Natural killer cell (primary cell): ENCODE results near the gene FGF21. TPM values are rescaled to one million over a fixed set of nuclear protein-coding genes. Genes with fewer than 3 reads are reported as not detected.
"Not testable (repeated sequence)": the region's sequence is repeated elsewhere in the genome, so short reads cannot be mapped to it uniquely, and the experiment has no call there.

Experiments
- ATAC-seq, 3 donors: fragments of 150-1000 bp in 2 of 3; fragments of 200-7000 bp in 1 of 3; cut with Tn5 transposase; 1 replicate in 1 of 3; 2 replicates in 2 of 3; pipeline ENCODE4 v1.10.0; 2021; ENCODE audit warnings: mild to moderate bottlenecking in 2 of 3, moderate library complexity in 2 of 3
- DNase-seq, 2 donors: peaks; one replicate each; pipeline versions ENCODE4 v3.0.0 to v3.0.0-alpha.2; 2013 to 2021; ENCODE audit warnings: mixed read lengths in 1 of 2
- H3K27ac ChIP-seq: one replicate; pipeline ENCODE4 v1.5.1; 2013; ENCODE audit warnings: mild to moderate bottlenecking, low read length
- H3K27me3 ChIP-seq: one replicate; pipeline ENCODE4 v1.6.1; 2013; ENCODE audit warnings: low read length; ENCODE audit not compliant: control insufficient read depth, insufficient read depth
- H3K36me3 ChIP-seq: one replicate; pipeline ENCODE4 v1.6.1; 2013; ENCODE audit warnings: low read length; ENCODE audit not compliant: control insufficient read depth, insufficient read depth
- H3K4me1 ChIP-seq: one replicate; pipeline ENCODE4 v1.6.1; 2013; ENCODE audit warnings: low read length; ENCODE audit not compliant: control insufficient read depth, insufficient read depth
- H3K4me3 ChIP-seq: one replicate; pipeline ENCODE4 v1.5.1; 2013; ENCODE audit warnings: low read length
- H3K9me3 ChIP-seq: one replicate; pipeline ENCODE4 v1.6.1; 2013; ENCODE audit warnings: low read length; ENCODE audit not compliant: control insufficient read depth, insufficient read depth
- H3K27ac Mint-ChIP-seq, 2 donors: one replicate each; pipeline ENCODE4 v1.8.0; 2022; ENCODE audit warnings: mild to moderate bottlenecking in 2 of 2, mixed read lengths in 2 of 2, moderate library complexity in 1 of 2
- H3K27me3 Mint-ChIP-seq, 2 donors: one replicate each; pipeline ENCODE4 v1.8.0; 2022; ENCODE audit warnings: low read depth in 2 of 2, mixed read lengths in 2 of 2
- H3K36me3 Mint-ChIP-seq: one replicate; pipeline ENCODE4 v1.8.0; 2022; ENCODE audit warnings: mixed read lengths
- H3K4me1 Mint-ChIP-seq, 2 donors: one replicate each; pipeline ENCODE4 v1.8.0; 2022; ENCODE audit warnings: mixed read lengths in 2 of 2
- H3K4me3 Mint-ChIP-seq: one replicate; pipeline ENCODE4 v1.8.0; 2022; ENCODE audit warnings: mild to moderate bottlenecking, moderate library complexity, mixed read lengths
- H3K9me3 Mint-ChIP-seq, 2 donors: one replicate each; pipeline ENCODE4 v1.8.0; 2022; ENCODE audit warnings: mixed read lengths in 2 of 2
- CTCF ChIP-seq: fragments of 200-600 bp; IDR thresholded peaks from one replicate; pipeline ENCODE4 v1.8.0; 2022; ENCODE audit warnings: antibody characterized with exemption
- WGBS: methylation state at CpG from one replicate; pipeline ENCODE4 v1.1.7; 2013; ENCODE audit warnings: missing lambda C conversion rate; ENCODE audit not compliant: insufficient coverage; 5-methylcytosine and 5-hydroxymethylcytosine counted together
- intact Hi-C: fragments of 100-400 bp; cut with micrococcal nuclease; formaldehyde crosslinking; loops from one replicate; pipeline ENCODE4 v1.14.2; 2022
- total RNA-seq, 4 donors: library from RNA; stranded (reverse); fragments of 120-200 nt in 1 of 4; gene quantifications; one replicate each; pipeline versions ENCODE4 v1.2.3 to v1.2.4, GENCODE V29; 2013 to 2022

FGF21 gene
- total RNA-seq, 3 donors from 2014 or later (not counting 1 experiment from before 2014, with no cell fraction given) = not detected

- Mint-ChIP-seq H3K27ac (no peak overlapping the region), H3K36me3 (no peaks in the 10 kb centered on the region), H3K4me3 (no peak overlapping the region), H3K4me1 (peaks cover 3 to 29% of the 10 kb centered on the region in 2 donors), H3K27me3 (no peaks in the 10 kb centered on the region), H3K9me3 (no peaks in the 10 kb centered on the region)
- H3K36me3 ChIP-seq = no peaks in the 10 kb centered on the region
- ATAC-seq (no peak), DNase-seq (no peak)
- no peaks in the 10 kb centered on the region for H3K27me3 ChIP-seq
- no peak overlapping the region for H3K27ac ChIP-seq
- no peak overlapping the region for H3K4me3 ChIP-seq
- TF ChIP-seq CTCF = no peak
- no peaks in the 10 kb centered on the region for H3K9me3 ChIP-seq
- intact Hi-C loops = no loop called here
- WGBS = 94% methylated on average over 19 of the region's 19 CpGs
- H3K4me1 ChIP-seq = peaks cover 27% of the 10 kb centered on the region
Observed at GRCh38 chr19:48715681-48716171, 39.6 kb upstream of the FGF21 start.

GRCh38 chr19:48716562-48717291, 38.6 kb upstream of the FGF21 start:
- Mint-ChIP-seq H3K36me3 (no peaks in the 10 kb centered on the region), H3K27ac (no peak overlapping the region), H3K4me1 (peaks cover 9 to 35% of the 10 kb centered on the region in 2 donors), H3K27me3 (no peaks in the 10 kb centered on the region), H3K9me3 (no peaks in the 10 kb centered on the region), H3K4me3 (peak overlapping the region; percentile 49)
- Histone ChIP-seq H3K27me3 (no peaks in the 10 kb centered on the region), H3K36me3 (no peaks in the 10 kb centered on the region), H3K4me1 (peaks cover 37% of the 10 kb centered on the region), H3K27ac (no peak overlapping the region), H3K4me3 (no peak overlapping the region), H3K9me3 (no peaks in the 10 kb centered on the region)
- ATAC-seq (no peak), DNase-seq (no peak)
- WGBS = 73% methylated on average over 24 of the region's 24 CpGs
- intact Hi-C loops = no loop called here
- no peak for TF ChIP-seq CTCF

- H3K36me3 ChIP-seq, H3K9me3 ChIP-seq, H3K27me3 Mint-ChIP-seq, H3K4me3 Mint-ChIP-seq, DNase-seq, H3K36me3 Mint-ChIP-seq, ATAC-seq, H3K27ac ChIP-seq, intact Hi-C loops, H3K9me3 Mint-ChIP-seq, H3K27me3 ChIP-seq, H3K4me3 ChIP-seq, H3K27ac Mint-ChIP-seq: not testable (repeated sequence)
- WGBS = 95% methylated on average over 13 of the region's 13 CpGs
- peaks cover 35% of the 10 kb centered on the region for H3K4me1 ChIP-seq
- peaks cover 9 to 31% of the 10 kb centered on the region in 2 donors for H3K4me1 Mint-ChIP-seq
Observed at GRCh38 chr19:48718106-48718505, 37.2 kb upstream of the FGF21 start.

- Mint-ChIP-seq H3K4me1 (peaks cover 9 to 24% of the 10 kb centered on the region in 2 donors), H3K27me3 (no peaks in the 10 kb centered on the region), H3K4me3 (no peak overlapping the region), H3K27ac (peak overlapping the region in 1 of 2 donors; percentile 52), H3K36me3 (no peaks in the 10 kb centered on the region), H3K9me3 (no peaks in the 10 kb centered on the region)
- no peaks in the 10 kb centered on the region for H3K27me3 ChIP-seq
- H3K36me3 ChIP-seq = no peaks in the 10 kb centered on the region
- DNase-seq (no peak), ATAC-seq (no peak)
- H3K4me3 ChIP-seq = no peak overlapping the region
- H3K9me3 ChIP-seq = no peaks in the 10 kb centered on the region
- H3K4me1 ChIP-seq = peaks cover 28% of the 10 kb centered on the region
- intact Hi-C loops = no loop called here
- no peak overlapping the region for H3K27ac ChIP-seq
- TF ChIP-seq CTCF = no peak
- WGBS = 95% methylated on average over 15 of the region's 15 CpGs
Observed at GRCh38 chr19:48718711-48719231, 36.6 kb upstream of the FGF21 start.
